HG02973 (cell line): ENCODE data around the gene TMEM217.

Experiments used
- ATAC-seq: cut with Tn5 transposase; IDR thresholded peaks from one replicate; pipeline ENCODE4 v1.9.1; 2021; ENCODE audit warnings: moderate library complexity; ENCODE audit not compliant: unreplicated experiment

Gene TMEM217

DNA sequence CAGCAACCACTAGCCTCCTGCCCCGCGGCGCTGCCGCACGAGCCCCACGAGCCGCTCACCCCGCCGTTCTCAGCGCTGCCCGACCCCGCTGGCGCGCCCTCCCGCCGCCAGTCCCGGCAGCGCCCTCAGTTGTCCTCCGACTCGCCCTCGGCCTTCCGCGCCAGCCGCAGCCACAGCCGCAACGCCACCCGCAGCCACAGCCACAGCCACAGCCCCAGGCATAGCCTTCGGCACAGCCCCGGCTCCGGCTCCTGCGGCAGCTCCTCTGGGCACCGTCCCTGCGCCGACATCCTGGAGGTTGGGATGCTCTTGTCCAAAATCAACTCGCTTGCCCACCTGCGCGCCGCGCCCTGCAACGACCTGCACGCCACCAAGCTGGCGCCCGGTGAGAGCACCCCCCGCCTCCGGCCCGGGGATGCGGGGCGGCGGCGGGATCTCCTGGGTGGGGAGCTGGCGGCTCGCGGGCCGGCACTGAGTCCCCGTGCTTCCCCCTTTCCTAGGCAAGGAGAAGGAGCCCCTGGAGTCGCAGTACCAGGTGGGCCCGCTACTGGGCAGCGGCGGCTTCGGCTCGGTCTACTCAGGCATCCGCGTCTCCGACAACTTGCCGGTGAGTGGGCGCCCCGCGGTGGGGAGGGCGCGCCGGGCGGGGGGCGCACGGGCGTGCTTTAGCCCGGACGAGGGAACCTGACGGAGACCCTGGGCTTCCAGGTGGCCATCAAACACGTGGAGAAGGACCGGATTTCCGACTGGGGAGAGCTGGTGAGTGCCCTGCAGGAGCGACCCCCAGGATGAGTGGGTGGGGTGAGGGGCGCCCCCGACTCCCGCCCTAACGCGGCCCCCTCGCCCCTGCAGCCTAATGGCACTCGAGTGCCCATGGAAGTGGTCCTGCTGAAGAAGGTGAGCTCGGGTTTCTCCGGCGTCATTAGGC lies 87.4 kb downstream of the TMEM217 start:
- ATAC-seq, result peak; percentile 12

DNA sequence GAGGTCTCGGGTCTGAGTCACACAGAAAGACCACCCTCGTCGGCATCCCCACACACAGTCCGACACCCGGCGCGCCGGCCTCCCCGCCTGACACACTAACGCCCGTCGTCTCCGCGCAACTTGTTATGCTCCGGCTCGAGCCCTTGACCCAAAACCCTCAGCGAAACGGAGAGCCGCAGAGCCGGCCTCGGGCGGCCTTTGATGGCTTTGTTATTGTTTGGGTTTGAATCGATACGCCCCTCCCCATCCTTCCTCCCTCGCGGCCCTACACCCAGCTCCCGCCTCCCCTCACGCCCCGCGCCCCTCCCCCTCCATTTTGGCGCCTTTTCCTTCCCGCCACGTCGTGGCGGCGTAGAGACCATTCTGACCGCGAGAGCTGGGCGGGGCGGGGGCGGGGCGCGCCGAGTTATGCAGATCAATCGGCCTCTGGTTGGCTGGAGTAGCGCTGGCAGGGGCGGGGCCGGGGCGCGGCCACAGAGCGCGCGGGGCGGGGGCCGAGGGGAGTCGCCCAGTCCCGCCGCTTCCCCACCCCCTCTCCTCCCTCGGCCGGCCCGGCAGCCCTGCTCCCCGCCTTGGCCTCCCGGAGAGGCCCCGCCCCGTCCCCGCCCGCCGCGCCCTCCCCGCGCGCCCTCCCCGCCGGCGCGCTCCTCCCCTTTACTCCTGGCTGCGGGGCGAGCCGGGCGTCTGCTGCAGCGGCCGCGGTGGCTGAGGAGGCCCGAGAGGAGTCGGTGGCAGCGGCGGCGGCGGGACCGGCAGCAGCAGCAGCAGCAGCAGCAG lies 88.3 kb downstream of the TMEM217 start, which contains the start of gene PIM1:
TSS of gene PIM1 (plus strand) at position 657 of the 777 bp plus-strand sequence. CDS start 424 bp downstream, outside the sequence.
- peak; percentile 56 for ATAC-seq

DNA sequence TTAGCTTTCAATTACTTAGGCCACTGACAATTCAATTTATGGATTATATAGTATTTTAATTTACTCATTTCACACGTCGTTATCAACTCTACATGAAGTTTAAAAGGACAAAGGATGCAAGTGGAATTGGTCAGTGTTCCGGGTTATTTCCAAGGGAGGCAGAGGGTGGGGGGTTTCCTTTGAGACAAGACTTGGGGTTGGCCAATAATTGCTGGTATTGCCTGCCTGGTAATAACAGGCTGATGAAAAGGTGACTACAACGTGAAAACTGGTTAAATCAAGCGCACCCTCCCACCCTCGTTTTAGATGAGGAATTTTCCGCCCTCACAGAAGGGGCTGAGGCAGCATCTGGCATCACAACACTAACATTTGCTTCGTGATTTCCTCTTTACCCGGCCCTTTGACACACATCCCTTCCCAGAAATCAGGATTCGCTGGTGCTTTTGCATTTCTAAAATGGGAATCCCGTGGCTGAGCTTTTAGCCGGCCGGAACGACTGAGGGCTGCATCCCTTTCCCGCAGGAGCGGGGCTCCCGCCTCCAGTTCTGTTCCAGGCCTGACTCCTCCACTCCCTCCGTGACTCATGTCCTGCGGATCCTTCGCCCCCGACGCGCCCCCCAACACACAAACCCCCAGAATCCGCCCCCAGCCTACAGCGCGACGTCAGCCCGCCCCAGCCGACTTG lies 89.0 kb downstream of the TMEM217 start:
- ATAC-seq, result no peak

DNA sequence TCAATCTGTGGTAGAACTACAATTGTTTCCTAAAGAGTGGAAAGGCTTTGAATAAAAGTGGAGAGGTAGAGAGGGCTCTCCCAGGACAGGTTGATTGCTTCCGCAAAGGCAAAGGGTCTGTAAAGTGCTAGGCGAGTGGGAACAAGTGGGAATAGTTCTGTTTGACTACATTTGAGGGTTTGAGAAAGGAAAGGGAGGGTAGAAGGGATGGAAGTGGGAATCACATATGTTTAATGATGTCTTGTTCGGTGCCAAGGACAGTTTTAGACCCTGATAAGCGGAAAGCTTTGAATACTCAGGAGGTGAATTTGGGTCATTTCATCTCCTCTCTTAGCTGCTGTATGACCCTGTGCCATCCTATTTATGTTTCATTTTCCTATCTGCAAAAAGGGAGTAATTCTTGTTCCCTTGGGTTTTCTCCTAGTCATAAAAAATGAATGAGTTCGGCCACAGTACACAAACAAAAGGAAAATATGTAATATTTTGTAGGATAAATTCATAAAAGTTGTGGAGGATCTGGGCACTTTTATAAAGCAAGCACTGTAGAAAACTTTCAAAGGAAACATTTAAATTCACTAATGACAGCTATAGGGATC lies 89.7 kb downstream of the TMEM217 start:
- no peak for ATAC-seq

DNA sequence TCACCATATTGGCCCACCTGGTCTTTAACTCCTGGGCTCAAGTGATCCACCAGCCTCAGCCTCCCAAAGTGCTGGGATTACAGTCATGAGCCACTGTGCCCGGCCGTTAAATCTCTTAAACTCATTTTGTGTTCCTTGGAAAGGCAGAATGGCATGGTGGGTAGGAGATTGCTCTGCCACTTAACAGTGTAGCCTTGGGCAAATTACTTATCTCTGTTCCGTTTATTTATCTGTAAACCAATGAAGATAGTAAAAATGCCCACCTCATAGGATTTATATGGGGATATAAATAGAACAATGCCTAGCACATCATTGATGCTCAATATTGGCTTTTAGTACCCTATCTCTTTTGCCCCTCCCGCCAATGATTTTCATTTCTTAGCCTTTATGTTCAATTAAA lies 95.2 kb downstream of the TMEM217 start:
- ATAC-seq, result no peak
